Stimulated activated CD8-positive, alpha-beta memory T cell treated with anti-CD3 and anti-CD28 coated beads, Interleukin-2, amount 100 ng/mL, for 1 hour (primary cell): Measurements from ENCODE around the gene BTF3L4.
"Not testable (repeated sequence)": the region's sequence is repeated elsewhere in the genome, so short reads cannot be mapped to it uniquely, and the experiment has no call there.

Source experiments
- DNase-seq, 2 donors: peaks; one replicate each; pipeline ENCODE4 v3.0.0-alpha.2; 2020; ENCODE audit warnings: low read depth in 2 of 2

BTF3L4 gene

DNA sequence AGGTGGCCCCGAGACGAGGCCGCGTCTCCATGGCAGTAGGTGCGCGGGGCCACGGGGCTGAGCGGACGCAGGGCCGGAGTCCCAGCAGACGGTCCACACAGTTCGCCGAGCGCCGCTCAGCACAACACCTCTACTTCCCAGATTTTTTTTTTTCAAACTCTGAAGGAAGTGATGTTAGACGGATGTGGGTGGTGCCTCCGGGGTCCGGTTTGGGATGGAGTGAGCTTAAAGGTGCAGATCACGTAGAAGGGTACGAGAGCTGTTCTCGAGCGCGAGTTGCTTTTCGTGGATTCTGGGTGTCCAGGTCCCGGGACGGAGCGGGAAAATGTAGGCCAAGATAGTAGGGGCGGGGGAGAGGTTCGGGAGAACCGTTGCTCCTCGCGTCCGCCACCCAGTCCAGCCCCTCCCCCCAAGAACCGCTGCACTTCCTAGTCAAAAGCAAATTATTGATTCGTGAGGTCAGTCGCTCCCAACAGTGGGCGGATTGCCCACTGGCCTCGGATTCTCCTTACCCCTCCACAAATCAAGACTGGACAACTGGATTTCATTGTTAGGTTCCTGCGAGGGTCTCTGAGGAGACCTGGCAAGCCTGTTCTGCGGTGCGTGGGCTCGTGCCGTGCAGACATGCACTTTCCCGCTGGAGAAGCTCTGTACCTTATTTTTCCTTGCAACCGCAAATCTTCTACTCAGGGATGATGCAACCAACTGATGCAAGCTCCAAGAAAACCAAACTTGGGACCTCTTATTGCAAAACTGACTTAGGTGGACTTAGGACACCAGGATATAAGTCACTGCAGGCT, 829 bp upstream of the BTF3L4 start, which contains the start of gene TXNDC12:
TXNDC12 (minus strand) TSS at position 126 of the 800 bp plus-strand sequence; CDS start at position 31, 95 bp downstream.
- DNase-seq, result peak; percentile 19 to 25

- no peak for DNase-seq
Measured at GRCh38 chr1:52055866-52056162, 281 bp upstream of the BTF3L4 start.

DNA sequence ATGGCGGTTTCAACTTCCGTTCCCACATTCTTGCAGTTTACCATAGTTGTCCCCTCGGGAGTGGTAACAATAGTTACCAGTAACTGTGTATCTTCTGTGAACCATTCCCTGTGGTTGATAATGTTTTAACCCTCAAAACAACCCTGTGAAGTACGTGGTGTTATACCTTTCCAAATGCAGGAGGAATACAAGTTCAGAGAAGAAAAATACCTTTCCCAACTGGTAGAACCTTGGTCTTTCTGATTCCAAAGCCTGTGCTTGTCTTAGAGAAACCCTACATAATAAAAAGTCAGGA, 789 bp downstream of the BTF3L4 start:
- no peak for DNase-seq

GRCh38 chr1:52057255-52057654, 1.2 kb downstream of the BTF3L4 start:
- no peak for DNase-seq

DNA sequence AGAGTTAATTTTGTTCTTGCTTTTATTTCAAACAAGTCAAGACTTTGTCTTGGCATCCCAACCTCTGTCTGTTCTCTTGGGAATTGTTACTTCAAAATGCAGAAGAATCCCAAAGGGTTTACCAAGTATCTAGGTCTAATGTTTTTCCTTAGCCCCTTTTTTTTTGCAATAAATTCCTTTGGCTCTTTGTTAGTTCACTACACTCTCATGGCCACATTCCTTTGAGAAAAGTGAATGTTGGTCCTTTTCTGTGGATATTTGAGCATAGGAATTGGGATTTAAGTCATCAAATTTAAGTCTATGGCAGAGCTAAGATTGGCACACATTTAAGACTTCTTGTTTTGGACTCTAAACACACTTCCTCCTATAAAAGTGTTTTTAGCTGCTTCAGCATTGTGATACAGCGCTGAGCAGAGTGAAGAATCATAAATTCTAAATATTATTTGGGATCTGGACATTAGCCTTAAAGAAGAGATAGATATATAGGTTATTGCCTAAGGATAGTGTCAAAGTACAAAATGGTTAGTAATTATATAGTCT, 1.9 kb downstream of the BTF3L4 start:
- no peak for DNase-seq

- no peak for DNase-seq
Measured at GRCh38 chr1:52059321-52059720, 3.2 kb downstream of the BTF3L4 start.

GRCh38 chr1:52059888-52060287, 3.8 kb downstream of the BTF3L4 start:
- DNase-seq, result no peak

DNA sequence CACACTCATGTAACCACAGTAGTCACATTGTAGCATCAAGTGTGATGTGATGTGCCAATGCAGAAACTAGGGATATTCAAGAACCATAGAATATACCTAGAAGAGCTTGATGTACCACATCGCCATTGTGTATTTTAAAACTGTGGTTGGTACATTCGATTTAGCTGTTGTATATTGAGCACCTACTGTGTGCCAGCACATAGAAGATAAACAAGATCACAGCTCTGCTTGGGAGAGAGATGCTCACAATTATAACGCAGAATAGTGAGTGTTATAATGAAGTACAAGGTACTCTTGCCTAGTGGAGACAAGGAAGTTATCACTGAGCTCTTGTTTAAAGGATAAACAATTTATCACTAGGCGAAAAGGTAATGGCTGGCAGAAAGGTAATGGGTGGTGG, 4.7 kb downstream of the BTF3L4 start:
- DNase-seq, result no peak

DNA sequence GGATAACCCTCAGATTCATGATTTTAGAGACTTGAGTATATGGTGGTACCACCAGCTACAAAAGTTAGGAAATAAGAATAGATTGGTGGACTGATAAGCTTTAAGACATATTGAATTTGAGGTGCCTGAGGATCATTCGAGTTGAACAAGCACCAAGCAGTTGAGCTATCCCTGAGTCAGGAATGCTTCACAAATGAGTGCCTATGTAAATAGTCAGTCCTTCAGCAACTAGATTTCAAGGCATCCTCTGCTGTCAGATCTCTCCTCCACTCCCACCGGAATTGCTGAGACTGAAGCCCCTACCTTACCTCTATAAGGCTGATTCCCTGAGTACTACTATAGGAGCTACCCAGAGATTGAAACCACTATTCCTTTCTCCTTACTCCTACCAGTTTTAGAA, 7.1 kb downstream of the BTF3L4 start:
- no peak for DNase-seq

DNA sequence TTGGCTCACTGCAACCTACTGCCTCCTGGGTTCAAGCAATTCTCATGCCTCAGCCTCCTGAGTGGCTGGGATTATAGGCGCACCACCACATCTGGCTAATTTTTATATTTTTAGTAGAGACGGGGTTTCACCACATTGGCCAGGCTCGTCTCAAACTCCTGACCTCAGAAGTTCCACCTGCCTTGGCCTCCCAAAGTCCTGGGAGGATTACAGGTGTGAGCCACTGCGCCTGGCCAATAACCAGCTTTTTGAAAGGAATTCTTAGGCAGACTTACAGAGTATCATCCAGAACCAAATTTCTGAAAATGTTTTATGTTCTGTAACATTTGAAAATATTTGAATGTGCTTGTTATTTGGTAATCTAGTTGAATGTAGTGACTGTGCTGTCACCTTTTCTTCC, 14.6 kb downstream of the BTF3L4 start:
- no peak for DNase-seq

GRCh38 chr1:52072291-52072690, 16.2 kb downstream of the BTF3L4 start:
- no peak for DNase-seq

DNA sequence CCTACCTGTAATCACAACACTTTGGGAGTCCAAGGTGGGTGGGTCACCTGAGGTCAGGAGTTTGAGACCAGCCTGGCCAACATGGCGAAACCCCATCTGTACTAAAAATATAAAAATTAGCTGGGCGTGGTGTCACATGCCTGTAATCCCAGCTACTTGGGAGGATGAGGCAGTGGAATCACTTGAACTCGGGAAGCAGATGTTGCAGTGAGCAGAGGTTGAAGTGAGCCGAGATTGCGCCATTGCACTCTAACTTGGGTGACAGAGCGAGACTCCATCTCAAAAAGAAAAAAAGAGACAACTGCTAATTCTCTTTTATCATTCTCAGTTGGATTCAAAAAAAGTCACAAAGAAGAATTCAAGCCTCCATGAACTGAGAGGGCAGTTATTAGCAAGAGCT, 21.2 kb downstream of the BTF3L4 start:
- DNase-seq, result not testable (repeated sequence)

DNA sequence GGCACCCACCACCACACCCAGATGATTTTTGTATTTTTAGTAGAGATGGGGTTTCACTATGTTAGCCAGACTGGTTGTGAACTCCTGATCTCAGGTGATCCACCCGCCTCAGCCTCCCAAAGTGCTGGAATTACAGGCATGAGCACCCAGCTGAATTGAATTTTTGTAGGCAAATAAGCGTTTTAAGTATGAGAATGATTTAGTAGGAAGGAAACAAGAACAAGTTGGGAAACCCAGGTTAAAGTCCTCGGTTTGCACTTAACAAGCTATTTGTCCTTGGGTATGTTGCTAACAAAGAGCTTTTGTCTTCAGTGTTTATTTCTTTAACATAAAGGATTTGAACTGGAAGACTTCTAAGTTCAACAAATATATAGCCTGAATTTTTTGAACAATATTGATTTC, 23.9 kb downstream of the BTF3L4 start:
- DNase-seq, result no peak

- not testable (repeated sequence) for DNase-seq
Measured at GRCh38 chr1:52087892-52088291, 31.8 kb downstream of the BTF3L4 start.

- DNase-seq, result not testable (repeated sequence)
Measured at GRCh38 chr1:52094300-52094699, 38.2 kb downstream of the BTF3L4 start.

DNA sequence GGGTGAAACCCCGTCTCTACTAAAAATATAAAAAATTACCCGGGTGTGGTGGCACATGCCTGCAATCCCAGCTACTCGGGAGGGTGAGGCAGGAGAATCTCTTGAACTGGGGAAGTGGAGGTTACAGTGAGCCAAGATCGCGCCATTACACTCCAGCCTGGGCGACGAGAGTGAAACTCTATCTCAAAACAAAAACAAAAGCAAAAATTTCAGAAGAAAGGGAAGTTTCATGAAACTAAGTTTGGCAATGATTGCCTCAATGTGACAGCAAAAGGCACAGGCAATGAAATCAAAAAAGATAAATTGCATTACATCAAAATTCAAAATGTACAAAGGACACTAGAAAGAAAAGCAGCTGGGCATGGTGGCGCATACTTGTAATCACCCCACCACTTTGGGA, 40.1 kb downstream of the BTF3L4 start:
- no peak for DNase-seq

- DNase-seq, result no peak
Measured at GRCh38 chr1:52098139-52098871, 42.2 kb downstream of the BTF3L4 start.

DNA sequence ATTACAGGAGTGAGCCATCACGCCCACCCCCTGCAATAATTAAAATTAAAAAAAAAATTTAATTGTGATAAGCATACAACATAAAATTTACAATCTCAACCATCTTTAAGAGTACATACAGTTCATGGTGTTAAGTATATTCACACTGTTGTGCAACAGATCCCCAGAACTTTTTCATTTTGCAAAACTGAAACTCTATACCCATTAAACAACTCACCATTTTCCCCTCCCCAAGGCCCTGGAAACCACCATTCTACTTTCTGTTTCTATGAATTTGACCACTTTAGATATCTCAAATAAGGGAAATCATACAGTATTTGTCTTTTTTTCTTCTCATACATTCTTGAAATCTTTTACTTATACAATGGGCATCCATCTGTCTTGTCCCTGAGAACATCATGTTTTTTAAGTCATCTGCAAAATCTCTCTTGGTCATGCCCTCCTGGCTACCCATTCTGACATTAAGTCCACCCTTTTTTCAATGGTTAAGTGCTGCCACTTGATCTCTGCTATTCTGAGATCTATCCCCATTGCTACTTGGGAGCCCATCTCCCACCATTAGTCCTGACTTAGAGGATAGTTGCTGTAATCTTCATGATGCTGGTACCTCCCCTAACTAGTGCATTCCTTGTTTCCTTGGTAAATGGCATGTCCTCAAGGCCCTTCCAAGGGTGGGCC, 46.4 kb downstream of the BTF3L4 start:
- DNase-seq, result no peak

GRCh38 chr1:52111492-52111891, 55.4 kb downstream of the BTF3L4 start:
- no peak for DNase-seq

DNA sequence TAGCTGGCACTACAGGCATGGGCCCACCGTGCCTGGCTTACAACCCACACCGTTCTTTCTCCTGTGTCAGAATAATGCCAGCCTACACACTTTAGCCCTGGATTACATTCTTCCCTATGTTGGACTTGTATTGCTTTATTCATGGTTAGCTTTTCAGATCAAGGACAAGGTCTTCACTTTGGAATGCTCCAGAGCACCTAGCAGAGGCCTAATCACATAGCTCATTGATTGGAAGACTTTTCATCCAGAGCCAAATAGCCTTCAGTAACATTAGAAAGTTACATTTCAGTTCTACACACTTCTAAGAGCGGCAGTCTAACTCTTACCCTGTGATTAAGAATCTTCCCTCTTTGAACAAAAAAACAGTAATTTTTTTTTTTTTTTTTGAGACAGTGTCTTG, 56.4 kb downstream of the BTF3L4 start:
- no peak for DNase-seq

DNA sequence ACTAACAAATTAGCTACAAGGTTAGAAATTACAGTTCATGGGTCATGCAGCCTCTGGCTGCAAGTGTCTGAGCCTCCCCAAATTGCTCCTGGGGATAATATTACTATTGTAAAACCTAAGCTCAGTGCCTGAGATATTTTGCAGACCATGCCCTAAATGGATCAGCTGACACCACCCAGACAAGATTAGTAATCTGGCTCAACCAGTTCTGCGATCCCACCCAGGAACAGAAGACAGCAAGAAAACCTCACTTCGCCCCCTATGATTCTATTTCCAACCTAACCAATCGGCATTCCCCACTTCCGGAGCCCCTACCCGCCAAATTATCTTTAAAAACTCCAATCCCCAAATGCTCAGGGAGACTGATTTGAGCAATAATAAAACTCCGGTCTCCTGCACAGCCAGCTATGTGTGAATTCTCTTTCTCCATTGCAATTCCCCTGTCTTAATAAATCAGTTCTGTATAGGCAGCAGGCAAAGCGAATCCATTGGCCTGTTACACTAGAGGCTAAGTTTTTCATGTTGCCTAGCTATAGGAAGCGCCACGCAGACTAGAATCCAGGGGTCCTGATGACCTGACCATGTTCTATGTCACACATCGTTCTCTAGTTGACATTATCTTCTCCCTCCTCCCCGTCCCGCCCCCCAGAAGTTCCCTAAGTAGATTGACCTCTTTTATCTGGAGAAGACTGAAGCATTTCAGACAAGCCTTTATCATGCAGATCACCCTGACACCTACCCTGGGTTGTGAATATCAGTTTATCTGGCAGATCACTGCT, 63.4 kb downstream of the BTF3L4 start:
- no peak for DNase-seq

DNA sequence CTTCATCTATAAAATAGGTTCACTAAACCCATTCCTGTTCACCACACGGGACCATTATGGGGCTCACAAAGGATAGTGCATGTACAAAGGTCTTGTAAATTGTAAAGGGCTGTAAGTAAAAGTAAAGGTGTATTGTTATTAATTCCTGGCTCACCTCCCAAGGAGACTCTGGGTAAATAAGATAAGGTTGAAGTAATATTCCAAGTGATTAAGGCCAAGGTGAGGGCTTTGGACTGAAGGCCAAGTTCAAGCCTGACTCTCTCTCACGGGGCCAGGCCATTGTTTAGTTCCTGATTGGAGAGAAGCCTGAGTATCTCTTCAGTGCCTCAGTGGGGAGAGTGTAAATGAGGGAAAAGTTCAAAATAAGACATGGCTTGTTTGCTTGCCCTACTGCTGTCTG, 66.3 kb downstream of the BTF3L4 start:
- DNase-seq, result no peak
